ENCODE data around the gene USB1. TPM values are rescaled to one million over a fixed set of nuclear protein-coding genes. Genes with fewer than 3 reads are reported as not detected.
A peak's percentile ranks its signal among the peaks of the same experiment; 100 is the strongest.

The USB1 gene
- total RNA-seq, 1 donor from 2014 or later: 14.9 TPM

- Histone ChIP-seq H4K20me1 (ENCODE audit: low read depth) (peaks cover 6% of the 10 kb centered on the region), H3F3A (ENCODE audit: low read depth) (peaks cover 4% of the 10 kb centered on the region), H2AFZ (replicated peaks) (no peak overlapping the region), H3K4me1 (peaks cover 7% of the 10 kb centered on the region), H3K4me3 (no peak overlapping the region), H3K27me3 (peaks cover 49% of the 10 kb centered on the region), H3K4me2 (no peak overlapping the region), H3K79me2 (ENCODE audit: low read depth) (no peaks in the 10 kb centered on the region), H3K9ac (no peak overlapping the region), H3K27ac (no peak overlapping the region), H3K9me3 (ENCODE audit: low read depth) (no peaks in the 10 kb centered on the region), H3K36me3 (no peaks in the 10 kb centered on the region)
- H3K27ac Mint-ChIP-seq: no peak overlapping the region
- no peak overlapping the region for H3K4me3 Mint-ChIP-seq
- no peaks in the 10 kb centered on the region for H3K9me3 Mint-ChIP-seq
- peaks cover 18% of the 10 kb centered on the region for H3K27me3 Mint-ChIP-seq (ENCODE audit: insufficient read depth, low read depth)
- no peaks in the 10 kb centered on the region for H3K36me3 Mint-ChIP-seq
- H3K4me1 Mint-ChIP-seq: peaks cover 2% of the 10 kb centered on the region
- TF ChIP-seq CTCF (IDR thresholded peaks at IDR 0.05): no peak
- no peak for TF ChIP-seq EZH2 (IDR thresholded peaks at IDR 0.05)
- no peak for TF ChIP-seq EZH2phosphoT487 (IDR thresholded peaks at IDR 0.05)
- DNase-seq (ENCODE audit: low spot score): no peak
Observed at GRCh38 chr16:57988929-57989328, 12.3 kb upstream of the USB1 start.

- Mint-ChIP-seq H3K27me3 (ENCODE audit: insufficient read depth, low read depth) (peaks cover 9% of the 10 kb centered on the region), H3K36me3 (peaks cover under 1% of the 10 kb centered on the region), H3K4me3 (no peak overlapping the region), H3K9me3 (no peaks in the 10 kb centered on the region), H3K4me1 (peaks cover 5% of the 10 kb centered on the region), H3K27ac (no peak overlapping the region)
- H3K4me1 ChIP-seq: no peaks in the 10 kb centered on the region
- H3K27me3 ChIP-seq: peaks cover 22% of the 10 kb centered on the region
- no peak overlapping the region for H3K9ac ChIP-seq
- DNase-seq (ENCODE audit: low spot score): no peak
- H3K4me2 ChIP-seq: no peak overlapping the region
- no peaks in the 10 kb centered on the region for H3K9me3 ChIP-seq (ENCODE audit: low read depth)
- H3F3A ChIP-seq (ENCODE audit: low read depth): no peaks in the 10 kb centered on the region
- no peaks in the 10 kb centered on the region for H3K79me2 ChIP-seq (ENCODE audit: low read depth)
- H3K27ac ChIP-seq: no peak overlapping the region
- no peak overlapping the region for H3K4me3 ChIP-seq
- H2AFZ ChIP-seq (replicated peaks): no peak overlapping the region
- H4K20me1 ChIP-seq (ENCODE audit: low read depth): peaks cover 5% of the 10 kb centered on the region
- no peaks in the 10 kb centered on the region for H3K36me3 ChIP-seq
- no peak for TF ChIP-seq CTCF (IDR thresholded peaks at IDR 0.05)
Observed at GRCh38 chr16:57991551-57992059, 9.6 kb upstream of the USB1 start.

GRCh38 chr16:57992084-57992483 lies 9.1 kb upstream of the USB1 start:
- Histone ChIP-seq H3K4me1 (no peaks in the 10 kb centered on the region), H3K9me3 (ENCODE audit: low read depth) (no peaks in the 10 kb centered on the region), H3K9ac (no peak overlapping the region), H3K4me2 (no peak overlapping the region), H3K27ac (no peak overlapping the region), H3K27me3 (peaks cover 18% of the 10 kb centered on the region), H3F3A (ENCODE audit: low read depth) (no peaks in the 10 kb centered on the region), H2AFZ (replicated peaks) (no peak overlapping the region), H4K20me1 (ENCODE audit: low read depth) (peaks cover 5% of the 10 kb centered on the region), H3K36me3 (no peaks in the 10 kb centered on the region), H3K4me3 (no peak overlapping the region), H3K79me2 (ENCODE audit: low read depth) (no peaks in the 10 kb centered on the region)
- no peak for TF ChIP-seq EZH2 (IDR thresholded peaks at IDR 0.05)
- no peak for TF ChIP-seq EZH2phosphoT487 (IDR thresholded peaks at IDR 0.05)
- TF ChIP-seq CTCF (IDR thresholded peaks at IDR 0.05): no peak
- no peak overlapping the region for H3K27ac Mint-ChIP-seq
- DNase-seq (ENCODE audit: low spot score): no peak
- peaks cover 5% of the 10 kb centered on the region for H3K4me1 Mint-ChIP-seq
- peaks cover 1% of the 10 kb centered on the region for H3K36me3 Mint-ChIP-seq
- H3K9me3 Mint-ChIP-seq: no peaks in the 10 kb centered on the region
- H3K27me3 Mint-ChIP-seq (ENCODE audit: insufficient read depth, low read depth): peaks cover 4% of the 10 kb centered on the region
- H3K4me3 Mint-ChIP-seq: peak overlapping the region; percentile 61
